Common myeloid progenitor, CD34-positive (primary cell): Measurements from ENCODE around the gene PLCB3.

Experiments used
- CTCF ChIA-PET: fragments of 350-600 bp; sonication (Branson Sonifier 250); formaldehyde crosslinking; loops from one replicate; lab custom pipeline; 2021; ENCODE audit warnings: antibody characterized with exemption; lab: Charles Lee
- POLR2A ChIA-PET: fragments of 350-600 bp; sonication (Branson Sonifier 250); formaldehyde crosslinking; loops from one replicate; lab custom pipeline; 2021; ENCODE audit warnings: antibody characterized with exemption; lab: Charles Lee
- DNase-seq, 3 donors: peaks; one replicate each; pipeline versions ENCODE4 v3.0.0 to v3.0.0-alpha.2; 2013
- H3K27ac ChIP-seq, 2 experiments: 1 replicate in 1 of 2; 2 replicates in 1 of 2; pipeline ENCODE4 v1.7.0; 2013; ENCODE audit warnings: inconsistent platforms in 2 of 2, low read length in 2 of 2, mild to moderate bottlenecking in 2 of 2, low read depth in 1 of 2, moderate library complexity in 1 of 2; ENCODE audit not compliant: severe bottlenecking in 2 of 2, insufficient read depth in 1 of 2, poor library complexity in 1 of 2
- H3K27me3 ChIP-seq, 5 experiments: replicated peaks in 2 of 5; 1 replicate in 3 of 5; 2 replicates in 2 of 5; pipeline versions ENCODE4 v1.6.1 to v1.7.0; 2013; ENCODE audit warnings: low read length in 4 of 5, mild to moderate bottlenecking in 2 of 5, moderate library complexity in 2 of 5, inconsistent platforms in 1 of 5; ENCODE audit not compliant: insufficient read depth in 5 of 5, control insufficient read depth in 4 of 5
- H3K36me3 ChIP-seq, 4 experiments: 1 replicate in 2 of 4; 2 replicates in 2 of 4; pipeline versions ENCODE4 v1.6.1 to v1.7.0; 2013; ENCODE audit warnings: low read length in 3 of 4, control low read depth in 1 of 4, mild to moderate bottlenecking in 1 of 4; ENCODE audit not compliant: control insufficient read depth in 4 of 4, insufficient read depth in 4 of 4
- H3K4me1 ChIP-seq, 4 experiments: 1 replicate in 3 of 4; 2 replicates in 1 of 4; pipeline versions ENCODE4 v1.6.1 to v1.7.1; 2013; ENCODE audit warnings: low read length in 3 of 4, mild to moderate bottlenecking in 3 of 4, control low read depth in 1 of 4, inconsistent platforms in 1 of 4, moderate library complexity in 1 of 4; ENCODE audit not compliant: control insufficient read depth in 4 of 4, insufficient read depth in 4 of 4; ENCODE audit errors: control extremely low read depth in 1 of 4
- H3K4me3 ChIP-seq, 7 experiments: 1 replicate in 4 of 7; 2 replicates in 3 of 7; pipeline versions ENCODE4 v1.5.1 to v1.7.0; 2013; ENCODE audit warnings: mild to moderate bottlenecking in 7 of 7, low read length in 6 of 7, moderate library complexity in 6 of 7, inconsistent platforms in 2 of 7, low read depth in 2 of 7, control low read depth in 1 of 7; ENCODE audit not compliant: insufficient read depth in 4 of 7, control insufficient read depth in 1 of 7; ENCODE audit errors: extremely low read depth in 1 of 7
- H3K9me3 ChIP-seq, 5 experiments: 1 replicate in 4 of 5; 2 replicates in 1 of 5; pipeline versions ENCODE4 v1.6.1 to v1.7.1; 2013; ENCODE audit warnings: low read length in 4 of 5, mild to moderate bottlenecking in 2 of 5, inconsistent platforms in 1 of 5, low read depth in 1 of 5, moderate library complexity in 1 of 5; ENCODE audit not compliant: control insufficient read depth in 4 of 5, insufficient read depth in 2 of 5; ENCODE audit errors: control extremely low read depth in 1 of 5
- WGBS: methylation state at CpG from one replicate; pipeline ENCODE4 v1.1.5; 2013; ENCODE audit not compliant: insufficient coverage; 5-methylcytosine and 5-hydroxymethylcytosine counted together

Gene PLCB3

GRCh38 chr11:64230171-64230984, 21.0 kb upstream of the PLCB3 start, which contains the start of gene DNAJC4:
Gene DNAJC4 (plus strand): TSS chr11:64230548. CDS start chr11:64230855, 307 bp downstream.
- Histone ChIP-seq H3K9me3 (no peaks in the 10 kb centered on the region), H3K27ac (peak within 1 kb of the TSS; percentile 40 to 83), H3K27me3 (no peaks in the 10 kb centered on the region), H3K4me3 (peak within 1 kb of the TSS; percentile 72 to 92 (median 77)), H3K4me1 (peaks cover 0 to 60% (median 58%) of the 10 kb centered on the region in 4 experiments), H3K36me3 (peaks cover 0 to 4% (median 0%) of the 10 kb centered on the region in 4 experiments)
- ChIA-PET CTCF (interaction anchor here (0.5 to 5.4 kb wide), 3 partner anchors 24 to 74 kb away, joined by 3 to 58 read pairs (median 4); partner anchors contain the start of gene FERMT3), POLR2A (interaction anchor here (0.6 to 3.1 kb wide), 5 partner anchors 11 to 71 kb away, joined by 3 to 12 read pairs (median 4); partner anchors contain the start of genes FERMT3 and FKBP2)
- peak; percentile 88 to 93 (median 92) for DNase-seq
- under 1% methylated on average over 60 of the region's 62 CpGs for WGBS

GRCh38 chr11:64230985-64231365, 20.4 kb upstream of the PLCB3 start:
- H3K36me3 ChIP-seq, result peaks cover 0 to 4% (median 0%) of the 10 kb centered on the region in 4 experiments
- ChIA-PET POLR2A (interaction anchor here (1.2 to 3.1 kb wide), 4 partner anchors 10 to 24 kb away, joined by 3 to 12 read pairs (median 4); partner anchors contain the start of genes FERMT3 and FKBP2), CTCF (interaction anchor here (0.5 to 5.4 kb wide), 3 partner anchors 20 to 70 kb away, joined by 4 to 58 read pairs (median 6); partner anchors contain the start of genes FERMT3 and PLCB3)
- no peaks in the 10 kb centered on the region for H3K27me3 ChIP-seq
- DNase-seq, result peak; percentile 53 to 86 (median 83)
- peaks cover 0 to 59% (median 57%) of the 10 kb centered on the region in 4 experiments for H3K4me1 ChIP-seq
- peak overlapping the region; percentile 72 to 92 (median 77) for H3K4me3 ChIP-seq
- H3K27ac ChIP-seq, result peak overlapping the region in 1 of 2 experiments; percentile 83
- H3K9me3 ChIP-seq, result no peaks in the 10 kb centered on the region
- WGBS, result 0% methylated on average over 3 of the region's 8 CpGs

GRCh38 chr11:64231546-64231945, 19.8 kb upstream of the PLCB3 start:
- Histone ChIP-seq H3K9me3 (no peaks in the 10 kb centered on the region), H3K36me3 (peaks cover 0 to 4% (median 0%) of the 10 kb centered on the region in 4 experiments), H3K4me3 (peak overlapping the region in 1 of 7 experiments; percentile 21), H3K4me1 (peaks cover 0 to 56% (median 53%) of the 10 kb centered on the region in 4 experiments), H3K27me3 (no peaks in the 10 kb centered on the region), H3K27ac (no peak overlapping the region)
- DNase-seq, result no peak
- ChIA-PET POLR2A (interaction anchor here (1.2 to 3.1 kb wide), 3 partner anchors 10 to 25 kb away, joined by 3 to 12 read pairs (median 4); partner anchors contain the start of genes FERMT3 and FKBP2), CTCF (interaction anchor here (0.9 to 5.4 kb wide), 5 partner anchors 16 to 71 kb away, joined by 3 to 58 read pairs (median 3); partner anchors contain the start of genes FERMT3 and PLCB3)
- WGBS, result 84% methylated on average over 6 of the region's 7 CpGs

DNA sequence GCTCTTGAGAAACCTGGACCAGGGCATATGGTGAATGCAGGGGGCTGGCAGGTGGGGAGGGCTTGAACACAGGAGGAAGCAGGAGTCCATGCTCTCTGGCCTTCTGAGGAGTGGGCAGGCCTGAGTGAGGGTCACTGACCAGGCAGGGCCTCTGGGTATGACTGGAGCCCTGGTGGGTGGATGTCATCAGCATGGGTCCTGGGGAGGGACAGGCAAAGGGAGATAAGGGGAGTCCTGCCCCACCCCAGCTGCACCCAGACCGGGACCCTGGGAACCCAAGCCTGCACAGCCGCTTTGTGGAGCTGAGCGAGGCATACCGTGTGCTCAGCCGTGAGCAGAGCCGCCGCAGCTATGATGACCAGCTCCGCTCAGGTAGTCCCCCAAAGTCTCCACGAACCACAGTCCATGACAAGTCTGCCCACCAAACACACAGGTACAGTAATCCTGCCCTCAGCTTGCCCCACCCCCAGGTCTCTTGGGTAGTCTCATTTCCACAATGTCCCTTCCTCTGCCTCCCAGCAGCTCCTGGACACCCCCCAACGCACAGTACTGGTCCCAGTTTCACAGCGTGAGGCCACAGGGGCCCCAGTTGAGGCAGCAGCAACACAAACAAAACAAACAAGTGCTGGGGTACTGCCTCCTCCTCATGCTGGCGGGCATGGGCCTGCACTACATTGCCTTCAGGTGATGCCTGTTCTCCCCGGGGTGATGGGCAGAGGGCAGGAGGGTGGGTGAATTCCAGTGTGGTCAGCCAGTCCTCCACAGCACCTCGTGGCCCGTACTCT, 19.0 kb upstream of the PLCB3 start:
- Histone ChIP-seq H3K27me3 (no peaks in the 10 kb centered on the region), H3K9me3 (no peaks in the 10 kb centered on the region), H3K36me3 (peaks cover 0 to 5% (median 3%) of the 10 kb centered on the region in 4 experiments), H3K4me3 (no peak overlapping the region), H3K4me1 (peaks cover 0 to 47% (median 44%) of the 10 kb centered on the region in 4 experiments), H3K27ac (no peak overlapping the region)
- 90% methylated on average over 15 of the region's 15 CpGs for WGBS
- POLR2A ChIA-PET, result interaction anchor here (1.2 to 3.1 kb wide), 2 partner anchors 9 to 26 kb away, joined by 3 to 12 read pairs; partner anchors contain the start of genes FERMT3 and FKBP2
- CTCF ChIA-PET, result interaction anchor here (0.6 to 5.4 kb wide), 9 partner anchors 13 to 1367 kb away, joined by 3 to 58 read pairs (median 5); partner anchors contain the start of genes FERMT3 and PLCB3
- no peak for DNase-seq

DNA sequence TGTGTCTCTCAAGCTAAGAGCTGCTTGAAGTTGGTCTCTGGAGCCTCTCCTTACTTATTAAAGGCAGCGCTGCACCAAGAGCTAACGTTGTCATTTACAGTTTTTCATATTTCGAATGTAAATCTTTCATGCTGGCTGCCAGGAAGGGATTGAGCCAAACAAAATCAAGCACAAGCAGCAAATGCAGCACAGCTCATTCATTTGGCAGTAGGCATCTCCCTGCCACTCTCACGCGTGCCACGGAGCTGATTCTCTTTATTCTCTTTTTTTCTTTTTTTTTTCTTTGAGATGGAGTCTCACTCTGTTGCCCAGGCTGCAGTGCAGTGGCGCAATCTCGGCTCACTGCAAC, 18.4 kb upstream of the PLCB3 start:
- DNase-seq, result no peak
- POLR2A ChIA-PET, result no interaction called here

DNA sequence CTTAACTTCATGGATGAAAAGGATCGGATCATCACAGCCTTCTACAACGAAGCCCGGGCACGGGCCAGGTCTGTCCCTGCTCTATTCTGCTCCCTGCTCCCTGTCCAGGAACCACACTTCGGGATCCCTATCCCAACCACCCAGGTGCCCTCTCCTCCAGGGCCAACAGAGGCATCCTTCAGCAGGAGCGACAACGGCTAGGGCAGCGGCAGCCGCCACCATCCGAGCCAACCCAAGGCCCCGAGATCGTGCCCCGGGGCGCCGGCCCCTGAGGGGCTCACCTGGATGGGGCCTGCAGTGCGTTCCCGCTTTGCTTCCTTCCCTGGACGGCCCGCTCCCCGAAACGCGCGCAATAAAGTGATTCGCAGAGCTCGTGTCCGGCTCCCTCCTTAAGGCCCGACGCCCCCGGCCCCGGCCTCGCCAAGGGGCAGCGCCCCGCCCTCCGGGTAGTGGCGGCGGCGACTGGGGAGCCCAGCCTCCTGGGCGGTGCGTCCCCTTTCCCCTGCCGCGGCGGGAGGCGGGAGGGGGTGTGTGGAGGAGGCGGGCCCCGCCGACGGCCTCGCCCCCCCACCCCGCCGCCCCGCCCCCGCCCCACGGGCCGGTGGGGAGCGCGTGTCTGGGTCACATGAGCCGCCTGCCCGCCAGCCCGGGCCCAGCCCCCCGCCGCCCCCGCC, 17.3 kb upstream of the PLCB3 start, which contains the start of gene VEGFB:
TSS of gene VEGFB (plus strand) at position 672 of the 674 bp plus-strand sequence. CDS start 250 bp downstream, outside the sequence.
- Histone ChIP-seq H3K27me3 (no peaks in the 10 kb centered on the region), H3K36me3 (peaks cover 0 to 21% (median 16%) of the 10 kb centered on the region in 4 experiments), H3K9me3 (no peaks in the 10 kb centered on the region), H3K27ac (peak within 1 kb of the TSS in 1 of 2 experiments; percentile 58), H3K4me3 (peak within 1 kb of the TSS; percentile 29 to 84 (median 70)), H3K4me1 (peaks cover 0 to 44% (median 41%) of the 10 kb centered on the region in 4 experiments)
- 9% methylated on average over 47 of the region's 62 CpGs for WGBS
- peak in 2 of 3 donors; percentile 54 to 60 for DNase-seq
- ChIA-PET POLR2A (interaction anchor here (1.0 kb wide), 1 partner anchor 26 kb away, joined by 3 read pairs; no protein-coding TSS in a partner anchor), CTCF (interaction anchor here (1.3 to 5.4 kb wide), 3 partner anchors 11 to 28 kb away, joined by 6 to 58 read pairs (median 13); partner anchors contain the start of gene FERMT3)

More for the DNA sequence above, 18.4 kb upstream of the PLCB3 start:
- Histone ChIP-seq H3K4me1 (peaks cover 0 to 44% (median 42%) of the 10 kb centered on the region in 4 experiments), H3K27me3 (no peaks in the 10 kb centered on the region), H3K4me3 (no peak overlapping the region), H3K9me3 (no peaks in the 10 kb centered on the region), H3K27ac (no peak overlapping the region), H3K36me3 (peaks cover 0 to 11% (median 6%) of the 10 kb centered on the region in 4 experiments)
- WGBS, result 92% methylated on average over 6 of the region's 8 CpGs
- CTCF ChIA-PET, result interaction anchor here (0.6 to 5.4 kb wide), 5 partner anchors 13 to 1367 kb away, joined by 3 to 58 read pairs (median 6); partner anchors contain the start of gene FERMT3
